WTC11 (cell line): Measurements from ENCODE around the gene ZSCAN10. TPM values are rescaled to one million over a fixed set of nuclear protein-coding genes. Genes with fewer than 3 reads are reported as not detected.

Experiments
- ATAC-seq: fragments of 200-7000 bp; cut with Tn5 transposase; 2 replicates; pipeline ENCODE4 v1.10.0; 2021; ENCODE audit warnings: mild to moderate bottlenecking, moderate library complexity
- CTCF ChIA-PET: fragments of 300-600 bp; sonication (Branson Sonifier 250); formaldehyde crosslinking; loops from one replicate; lab custom pipeline; 2021; ENCODE audit warnings: antibody characterized with exemption; lab: Charles Lee
- POLR2A ChIA-PET: fragments of 350-600 bp; sonication (Branson Sonifier 250); formaldehyde crosslinking; loops from one replicate; lab custom pipeline; 2021; ENCODE audit warnings: antibody characterized with exemption; lab: Charles Lee
- DNase-seq: peaks from one replicate; pipeline ENCODE4 v3.0.0; 2021; ENCODE audit warnings: low spot score
- H3K27ac Mint-ChIP-seq: 2 replicates; pipeline ENCODE4 v1.8.0; 2021; ENCODE audit warnings: mixed read lengths
- H3K27me3 Mint-ChIP-seq: 2 replicates; pipeline ENCODE4 v1.8.0; 2021; ENCODE audit warnings: low read depth, mild to moderate bottlenecking, moderate library complexity, mixed read lengths
- H3K36me3 Mint-ChIP-seq: 2 replicates; pipeline ENCODE4 v1.8.0; 2021; ENCODE audit warnings: mixed read lengths
- H3K4me1 Mint-ChIP-seq: 2 replicates; pipeline ENCODE4 v1.8.0; 2022; ENCODE audit warnings: mixed read lengths
- H3K4me3 Mint-ChIP-seq: 2 replicates; pipeline ENCODE4 v1.8.0; 2021; ENCODE audit warnings: mild to moderate bottlenecking, moderate library complexity, mixed read lengths
- H3K9me3 Mint-ChIP-seq: 2 replicates; pipeline ENCODE4 v1.8.0; 2021; ENCODE audit warnings: mixed read lengths
- GTF2I ChIP-seq: fragments of 250-450 bp; sonication (Bioruptor Pico); conservative IDR thresholded peaks from 2 replicates; pipeline ENCODE4 v1.4.0; 2021; ENCODE audit warnings: mild to moderate bottlenecking
- NFATC4 ChIP-seq: fragments of 250-450 bp; sonication (Bioruptor Pico); IDR thresholded peaks from 2 replicates; pipeline ENCODE4 v1.9.0; 2021; ENCODE audit warnings: mild to moderate bottlenecking
- NR1H2 ChIP-seq: sonication (generic); formaldehyde crosslinking; IDR thresholded peaks from 2 replicates; pipeline ENCODE4 v1.9.0; 2021; ENCODE audit warnings: mild to moderate bottlenecking, moderate library complexity, missing genetic modification reagents
- NR3C1 ChIP-seq: sonication (generic); formaldehyde crosslinking; conservative IDR thresholded peaks from 2 replicates; pipeline ENCODE4 v1.8.1; 2023; ENCODE audit warnings: low read depth, mild to moderate bottlenecking, missing genetic modification reagents
- SMAD3 ChIP-seq: sonication (generic); formaldehyde crosslinking; IDR thresholded peaks from 2 replicates; pipeline ENCODE4 v1.8.0; 2022; ENCODE audit warnings: missing genetic modification reagents, mild to moderate bottlenecking, borderline replicate concordance
- SMAD4 ChIP-seq: sonication (generic); formaldehyde crosslinking; IDR thresholded peaks from 2 replicates; pipeline ENCODE4 v1.8.0; 2022; ENCODE audit warnings: mild to moderate bottlenecking, missing genetic modification reagents
- ZNF423 ChIP-seq: fragments of 250-450 bp; sonication (Bioruptor Pico); IDR thresholded peaks from 2 replicates; pipeline ENCODE4 v2.1.2; 2022; ENCODE audit warnings: mild to moderate bottlenecking, moderate library complexity
- total RNA-seq: library from RNA; stranded (reverse); gene quantifications from 3 replicates; pipeline ENCODE4 v1.2.3, GENCODE V29; 2021
- TF ChIP-seq, protein P1 (sequence below): sonication (generic); formaldehyde crosslinking; conservative IDR thresholded peaks from 2 replicates; pipeline ENCODE4 v1.8.1; 2023; ENCODE audit warnings: mild to moderate bottlenecking, low read depth, missing genetic modification reagents, moderate library complexity
- TF ChIP-seq, protein P2 (sequence below): fragments of 250-450 bp; sonication (Bioruptor Pico); IDR thresholded peaks from 2 replicates; pipeline ENCODE4 v1.9.0; 2021; ENCODE audit warnings: mild to moderate bottlenecking, borderline replicate concordance
- TF ChIP-seq, protein P3 (sequence below): sonication (generic); formaldehyde crosslinking; IDR thresholded peaks from 2 replicates; pipeline ENCODE4 v1.8.0; 2023; ENCODE audit warnings: missing genetic modification reagents, mild to moderate bottlenecking, borderline replicate concordance
- TF ChIP-seq, protein P4 (sequence below): sonication (generic); formaldehyde crosslinking; IDR thresholded peaks from 2 replicates; pipeline ENCODE4 v1.8.1; 2022; ENCODE audit warnings: mild to moderate bottlenecking, moderate library complexity, missing genetic modification reagents
- TF ChIP-seq, protein P5 (sequence below): sonication (generic); formaldehyde crosslinking; IDR thresholded peaks from 2 replicates; pipeline ENCODE4 v1.8.0; 2022; ENCODE audit warnings: mild to moderate bottlenecking, missing genetic modification reagents
- TF ChIP-seq, protein P6 (sequence below): sonication (generic); formaldehyde crosslinking; IDR thresholded peaks from 2 replicates; pipeline ENCODE4 v1.8.1; 2023; ENCODE audit warnings: mild to moderate bottlenecking, missing genetic modification reagents, moderate library complexity
- TF ChIP-seq, protein P7 (sequence below): fragments of 250-450 bp; sonication (Bioruptor Pico); IDR thresholded peaks from 2 replicates; pipeline ENCODE4 v1.9.0; 2021; ENCODE audit warnings: mild to moderate bottlenecking

The ZSCAN10 gene
- total RNA-seq, 1 experiment from 2014 or later: 263 TPM

DNA sequence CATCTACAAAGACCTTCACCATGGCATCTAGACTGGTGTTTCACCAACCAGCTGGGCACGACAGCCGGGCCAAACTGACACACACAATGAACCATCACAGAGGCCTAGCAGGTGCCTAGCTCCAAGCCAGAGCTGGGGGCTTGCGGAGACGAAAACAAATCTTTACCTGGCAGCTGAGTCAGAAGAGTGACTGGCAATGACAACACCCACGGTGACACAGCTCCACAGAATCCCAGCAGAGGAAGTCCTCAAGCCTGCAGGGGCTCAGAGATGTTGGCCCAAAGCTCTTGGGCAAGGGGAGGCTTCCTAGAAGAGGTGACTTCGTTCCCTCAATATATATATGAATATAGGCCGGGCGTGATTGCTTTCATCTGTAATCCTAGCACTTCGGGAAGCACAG is 47.6 kb downstream of the ZSCAN10 start:
- no peak for ATAC-seq
- ChIA-PET CTCF (interaction anchor here (0.6 to 5.8 kb wide), 3 partner anchors 7 to 30 kb away, joined by 3 to 86 read pairs (median 59); no protein-coding TSS in a partner anchor), POLR2A (interaction anchor here (0.7 kb wide), 1 partner anchor 37 kb away, joined by 3 read pairs; no protein-coding TSS in a partner anchor)
- Mint-ChIP-seq H3K4me1 (peaks cover 23% of the 10 kb centered on the region), H3K27me3 (peaks cover 24% of the 10 kb centered on the region), H3K4me3 (no peak overlapping the region), H3K36me3 (peaks cover 18% of the 10 kb centered on the region), H3K9me3 (0 out of 2 replicates have a peak, but pooled peaks cover 6% of the 10 kb centered on the region), H3K27ac (no peak overlapping the region)
- no peak for DNase-seq
- no peak for TF ChIP-seq GTF2I (CRISPR knock-in tag)
- TF ChIP-seq, protein P1, sequence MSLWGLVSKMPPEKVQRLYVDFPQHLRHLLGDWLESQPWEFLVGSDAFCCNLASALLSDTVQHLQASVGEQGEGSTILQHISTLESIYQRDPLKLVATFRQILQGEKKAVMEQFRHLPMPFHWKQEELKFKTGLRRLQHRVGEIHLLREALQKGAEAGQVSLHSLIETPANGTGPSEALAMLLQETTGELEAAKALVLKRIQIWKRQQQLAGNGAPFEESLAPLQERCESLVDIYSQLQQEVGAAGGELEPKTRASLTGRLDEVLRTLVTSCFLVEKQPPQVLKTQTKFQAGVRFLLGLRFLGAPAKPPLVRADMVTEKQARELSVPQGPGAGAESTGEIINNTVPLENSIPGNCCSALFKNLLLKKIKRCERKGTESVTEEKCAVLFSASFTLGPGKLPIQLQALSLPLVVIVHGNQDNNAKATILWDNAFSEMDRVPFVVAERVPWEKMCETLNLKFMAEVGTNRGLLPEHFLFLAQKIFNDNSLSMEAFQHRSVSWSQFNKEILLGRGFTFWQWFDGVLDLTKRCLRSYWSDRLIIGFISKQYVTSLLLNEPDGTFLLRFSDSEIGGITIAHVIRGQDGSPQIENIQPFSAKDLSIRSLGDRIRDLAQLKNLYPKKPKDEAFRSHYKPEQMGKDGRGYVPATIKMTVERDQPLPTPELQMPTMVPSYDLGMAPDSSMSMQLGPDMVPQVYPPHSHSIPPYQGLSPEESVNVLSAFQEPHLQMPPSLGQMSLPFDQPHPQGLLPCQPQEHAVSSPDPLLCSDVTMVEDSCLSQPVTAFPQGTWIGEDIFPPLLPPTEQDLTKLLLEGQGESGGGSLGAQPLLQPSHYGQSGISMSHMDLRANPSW (CRISPR knock-in tag): no peak
- TF ChIP-seq NFATC4: no peak
- TF ChIP-seq ZNF423 (CRISPR knock-in tag): no peak
- TF ChIP-seq, protein P2, sequence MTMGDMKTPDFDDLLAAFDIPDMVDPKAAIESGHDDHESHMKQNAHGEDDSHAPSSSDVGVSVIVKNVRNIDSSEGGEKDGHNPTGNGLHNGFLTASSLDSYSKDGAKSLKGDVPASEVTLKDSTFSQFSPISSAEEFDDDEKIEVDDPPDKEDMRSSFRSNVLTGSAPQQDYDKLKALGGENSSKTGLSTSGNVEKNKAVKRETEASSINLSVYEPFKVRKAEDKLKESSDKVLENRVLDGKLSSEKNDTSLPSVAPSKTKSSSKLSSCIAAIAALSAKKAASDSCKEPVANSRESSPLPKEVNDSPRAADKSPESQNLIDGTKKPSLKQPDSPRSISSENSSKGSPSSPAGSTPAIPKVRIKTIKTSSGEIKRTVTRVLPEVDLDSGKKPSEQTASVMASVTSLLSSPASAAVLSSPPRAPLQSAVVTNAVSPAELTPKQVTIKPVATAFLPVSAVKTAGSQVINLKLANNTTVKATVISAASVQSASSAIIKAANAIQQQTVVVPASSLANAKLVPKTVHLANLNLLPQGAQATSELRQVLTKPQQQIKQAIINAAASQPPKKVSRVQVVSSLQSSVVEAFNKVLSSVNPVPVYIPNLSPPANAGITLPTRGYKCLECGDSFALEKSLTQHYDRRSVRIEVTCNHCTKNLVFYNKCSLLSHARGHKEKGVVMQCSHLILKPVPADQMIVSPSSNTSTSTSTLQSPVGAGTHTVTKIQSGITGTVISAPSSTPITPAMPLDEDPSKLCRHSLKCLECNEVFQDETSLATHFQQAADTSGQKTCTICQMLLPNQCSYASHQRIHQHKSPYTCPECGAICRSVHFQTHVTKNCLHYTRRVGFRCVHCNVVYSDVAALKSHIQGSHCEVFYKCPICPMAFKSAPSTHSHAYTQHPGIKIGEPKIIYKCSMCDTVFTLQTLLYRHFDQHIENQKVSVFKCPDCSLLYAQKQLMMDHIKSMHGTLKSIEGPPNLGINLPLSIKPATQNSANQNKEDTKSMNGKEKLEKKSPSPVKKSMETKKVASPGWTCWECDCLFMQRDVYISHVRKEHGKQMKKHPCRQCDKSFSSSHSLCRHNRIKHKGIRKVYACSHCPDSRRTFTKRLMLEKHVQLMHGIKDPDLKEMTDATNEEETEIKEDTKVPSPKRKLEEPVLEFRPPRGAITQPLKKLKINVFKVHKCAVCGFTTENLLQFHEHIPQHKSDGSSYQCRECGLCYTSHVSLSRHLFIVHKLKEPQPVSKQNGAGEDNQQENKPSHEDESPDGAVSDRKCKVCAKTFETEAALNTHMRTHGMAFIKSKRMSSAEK (CRISPR knock-in tag): no peak
- TF ChIP-seq, protein P3, sequence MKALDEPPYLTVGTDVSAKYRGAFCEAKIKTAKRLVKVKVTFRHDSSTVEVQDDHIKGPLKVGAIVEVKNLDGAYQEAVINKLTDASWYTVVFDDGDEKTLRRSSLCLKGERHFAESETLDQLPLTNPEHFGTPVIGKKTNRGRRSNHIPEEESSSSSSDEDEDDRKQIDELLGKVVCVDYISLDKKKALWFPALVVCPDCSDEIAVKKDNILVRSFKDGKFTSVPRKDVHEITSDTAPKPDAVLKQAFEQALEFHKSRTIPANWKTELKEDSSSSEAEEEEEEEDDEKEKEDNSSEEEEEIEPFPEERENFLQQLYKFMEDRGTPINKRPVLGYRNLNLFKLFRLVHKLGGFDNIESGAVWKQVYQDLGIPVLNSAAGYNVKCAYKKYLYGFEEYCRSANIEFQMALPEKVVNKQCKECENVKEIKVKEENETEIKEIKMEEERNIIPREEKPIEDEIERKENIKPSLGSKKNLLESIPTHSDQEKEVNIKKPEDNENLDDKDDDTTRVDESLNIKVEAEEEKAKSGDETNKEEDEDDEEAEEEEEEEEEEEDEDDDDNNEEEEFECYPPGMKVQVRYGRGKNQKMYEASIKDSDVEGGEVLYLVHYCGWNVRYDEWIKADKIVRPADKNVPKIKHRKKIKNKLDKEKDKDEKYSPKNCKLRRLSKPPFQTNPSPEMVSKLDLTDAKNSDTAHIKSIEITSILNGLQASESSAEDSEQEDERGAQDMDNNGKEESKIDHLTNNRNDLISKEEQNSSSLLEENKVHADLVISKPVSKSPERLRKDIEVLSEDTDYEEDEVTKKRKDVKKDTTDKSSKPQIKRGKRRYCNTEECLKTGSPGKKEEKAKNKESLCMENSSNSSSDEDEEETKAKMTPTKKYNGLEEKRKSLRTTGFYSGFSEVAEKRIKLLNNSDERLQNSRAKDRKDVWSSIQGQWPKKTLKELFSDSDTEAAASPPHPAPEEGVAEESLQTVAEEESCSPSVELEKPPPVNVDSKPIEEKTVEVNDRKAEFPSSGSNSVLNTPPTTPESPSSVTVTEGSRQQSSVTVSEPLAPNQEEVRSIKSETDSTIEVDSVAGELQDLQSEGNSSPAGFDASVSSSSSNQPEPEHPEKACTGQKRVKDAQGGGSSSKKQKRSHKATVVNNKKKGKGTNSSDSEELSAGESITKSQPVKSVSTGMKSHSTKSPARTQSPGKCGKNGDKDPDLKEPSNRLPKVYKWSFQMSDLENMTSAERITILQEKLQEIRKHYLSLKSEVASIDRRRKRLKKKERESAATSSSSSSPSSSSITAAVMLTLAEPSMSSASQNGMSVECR (CRISPR knock-in tag): no peak
- TF ChIP-seq, protein P4, sequence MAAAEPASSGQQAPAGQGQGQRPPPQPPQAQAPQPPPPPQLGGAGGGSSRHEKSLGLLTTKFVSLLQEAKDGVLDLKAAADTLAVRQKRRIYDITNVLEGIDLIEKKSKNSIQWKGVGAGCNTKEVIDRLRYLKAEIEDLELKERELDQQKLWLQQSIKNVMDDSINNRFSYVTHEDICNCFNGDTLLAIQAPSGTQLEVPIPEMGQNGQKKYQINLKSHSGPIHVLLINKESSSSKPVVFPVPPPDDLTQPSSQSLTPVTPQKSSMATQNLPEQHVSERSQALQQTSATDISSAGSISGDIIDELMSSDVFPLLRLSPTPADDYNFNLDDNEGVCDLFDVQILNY (CRISPR knock-in tag): no peak
- no peak for TF ChIP-seq NR3C1 (CRISPR knock-in tag)
- no peak for TF ChIP-seq SMAD4
- TF ChIP-seq, protein P5, sequence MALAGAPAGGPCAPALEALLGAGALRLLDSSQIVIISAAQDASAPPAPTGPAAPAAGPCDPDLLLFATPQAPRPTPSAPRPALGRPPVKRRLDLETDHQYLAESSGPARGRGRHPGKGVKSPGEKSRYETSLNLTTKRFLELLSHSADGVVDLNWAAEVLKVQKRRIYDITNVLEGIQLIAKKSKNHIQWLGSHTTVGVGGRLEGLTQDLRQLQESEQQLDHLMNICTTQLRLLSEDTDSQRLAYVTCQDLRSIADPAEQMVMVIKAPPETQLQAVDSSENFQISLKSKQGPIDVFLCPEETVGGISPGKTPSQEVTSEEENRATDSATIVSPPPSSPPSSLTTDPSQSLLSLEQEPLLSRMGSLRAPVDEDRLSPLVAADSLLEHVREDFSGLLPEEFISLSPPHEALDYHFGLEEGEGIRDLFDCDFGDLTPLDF (CRISPR knock-in tag): no peak
- no peak for TF ChIP-seq SMAD3 (CRISPR knock-in tag)
- no peak for TF ChIP-seq NR1H2
- TF ChIP-seq, protein P6, sequence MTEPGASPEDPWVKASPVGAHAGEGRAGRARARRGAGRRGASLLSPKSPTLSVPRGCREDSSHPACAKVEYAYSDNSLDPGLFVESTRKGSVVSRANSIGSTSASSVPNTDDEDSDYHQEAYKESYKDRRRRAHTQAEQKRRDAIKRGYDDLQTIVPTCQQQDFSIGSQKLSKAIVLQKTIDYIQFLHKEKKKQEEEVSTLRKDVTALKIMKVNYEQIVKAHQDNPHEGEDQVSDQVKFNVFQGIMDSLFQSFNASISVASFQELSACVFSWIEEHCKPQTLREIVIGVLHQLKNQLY (CRISPR knock-in tag): no peak
- TF ChIP-seq, protein P7, sequence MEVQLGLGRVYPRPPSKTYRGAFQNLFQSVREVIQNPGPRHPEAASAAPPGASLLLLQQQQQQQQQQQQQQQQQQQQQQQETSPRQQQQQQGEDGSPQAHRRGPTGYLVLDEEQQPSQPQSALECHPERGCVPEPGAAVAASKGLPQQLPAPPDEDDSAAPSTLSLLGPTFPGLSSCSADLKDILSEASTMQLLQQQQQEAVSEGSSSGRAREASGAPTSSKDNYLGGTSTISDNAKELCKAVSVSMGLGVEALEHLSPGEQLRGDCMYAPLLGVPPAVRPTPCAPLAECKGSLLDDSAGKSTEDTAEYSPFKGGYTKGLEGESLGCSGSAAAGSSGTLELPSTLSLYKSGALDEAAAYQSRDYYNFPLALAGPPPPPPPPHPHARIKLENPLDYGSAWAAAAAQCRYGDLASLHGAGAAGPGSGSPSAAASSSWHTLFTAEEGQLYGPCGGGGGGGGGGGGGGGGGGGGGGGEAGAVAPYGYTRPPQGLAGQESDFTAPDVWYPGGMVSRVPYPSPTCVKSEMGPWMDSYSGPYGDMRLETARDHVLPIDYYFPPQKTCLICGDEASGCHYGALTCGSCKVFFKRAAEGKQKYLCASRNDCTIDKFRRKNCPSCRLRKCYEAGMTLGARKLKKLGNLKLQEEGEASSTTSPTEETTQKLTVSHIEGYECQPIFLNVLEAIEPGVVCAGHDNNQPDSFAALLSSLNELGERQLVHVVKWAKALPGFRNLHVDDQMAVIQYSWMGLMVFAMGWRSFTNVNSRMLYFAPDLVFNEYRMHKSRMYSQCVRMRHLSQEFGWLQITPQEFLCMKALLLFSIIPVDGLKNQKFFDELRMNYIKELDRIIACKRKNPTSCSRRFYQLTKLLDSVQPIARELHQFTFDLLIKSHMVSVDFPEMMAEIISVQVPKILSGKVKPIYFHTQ: no peak
